GM12892 (cell line): ENCODE data around the gene CTAG1A.

Experiments
- POLR2A ChIP-seq: IDR thresholded peaks from 2 replicates; pipeline ENCODE4 v1.6.1; 2011; ENCODE audit warnings: low read depth, low read length, control low read depth
- POLR2AphosphoS5 ChIP-seq: IDR thresholded peaks from 2 replicates; pipeline ENCODE4 v1.6.1; 2011; ENCODE audit warnings: low read depth, low read length, control low read depth
- TAF1 ChIP-seq: IDR thresholded peaks from 2 replicates; pipeline ENCODE4 v1.6.1; 2011; ENCODE audit warnings: low read depth, mild to moderate bottlenecking, control low read depth, low read length, borderline replicate concordance

DNA sequence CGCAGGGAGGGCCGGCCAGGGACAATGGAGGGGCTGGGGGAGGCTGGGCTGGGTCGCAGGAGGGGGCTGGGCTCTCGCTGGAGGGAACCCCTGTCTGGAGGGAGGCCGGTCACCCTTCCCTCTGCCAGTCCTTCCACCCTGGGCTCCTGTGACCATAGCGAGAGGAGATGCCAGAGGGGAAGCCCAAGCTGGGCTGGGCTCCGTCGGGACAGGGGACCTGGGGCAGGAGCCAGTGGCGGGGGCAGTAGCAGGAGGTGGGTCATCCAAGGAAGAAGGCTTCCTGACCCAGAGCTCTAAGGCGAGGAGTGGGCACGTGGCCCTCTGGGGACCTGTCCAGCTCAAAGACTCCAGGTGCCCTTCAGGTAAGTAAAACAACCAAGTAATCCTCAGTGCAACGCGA, 17.3 kb downstream of the CTAG1A start:
- no peak for TF ChIP-seq POLR2A
- TF ChIP-seq POLR2AphosphoS5: no peak
- TF ChIP-seq TAF1: no peak
